Thymus (tissue), 11 donors: ENCODE results near the gene HSBP1. TPM values are rescaled to one million over a fixed set of nuclear protein-coding genes. Genes with fewer than 3 reads are reported as not detected.

Source experiments
- DNase-seq, 9 donors: peaks; one replicate each; pipeline ENCODE4 v3.0.0-alpha.2; 2013; ENCODE audit warnings: low spot score in 9 of 9, low read depth in 6 of 9, missing footprints in 1 of 9
- H3K27ac ChIP-seq, 2 donors: one replicate each; pipeline ENCODE4 v1.5.1; 2013; ENCODE audit warnings: control low read depth in 1 of 2, low read depth in 1 of 2, low read length in 1 of 2, mild to moderate bottlenecking in 1 of 2, moderate library complexity in 1 of 2
- H3K27me3 ChIP-seq, 2 donors: one replicate each; pipeline ENCODE4 v1.5.1; 2013; ENCODE audit warnings: low read length in 1 of 2; ENCODE audit not compliant: control insufficient read depth in 2 of 2, insufficient read depth in 1 of 2
- H3K36me3 ChIP-seq, 2 donors: one replicate each; pipeline ENCODE4 v1.5.1; 2013; ENCODE audit warnings: low read length in 1 of 2, mild to moderate bottlenecking in 1 of 2, moderate library complexity in 1 of 2; ENCODE audit not compliant: control insufficient read depth in 2 of 2, insufficient read depth in 2 of 2
- H3K4me1 ChIP-seq, 2 donors: one replicate each; pipeline ENCODE4 v1.5.1; 2013; ENCODE audit warnings: low read length in 2 of 2; ENCODE audit not compliant: control insufficient read depth in 2 of 2, insufficient read depth in 2 of 2
- H3K4me3 ChIP-seq, 2 donors: one replicate each; pipeline ENCODE4 v1.5.1; 2013; ENCODE audit warnings: low read length in 2 of 2, control low read depth in 1 of 2, mild to moderate bottlenecking in 1 of 2
- H3K9me3 ChIP-seq, 2 donors: one replicate each; pipeline ENCODE4 v1.5.1; 2013; ENCODE audit warnings: low read length in 1 of 2, mild to moderate bottlenecking in 1 of 2; ENCODE audit not compliant: control insufficient read depth in 2 of 2, insufficient read depth in 1 of 2
- WGBS: extraction: QIAGEN DNeasy Blood & Tissue Kit; methylation state at CpG from one replicate; pipeline ENCODE4 v1.1.7; 2013; 5-methylcytosine and 5-hydroxymethylcytosine counted together
- polyA plus RNA-seq: library from polyadenylated mRNA; stranded (reverse); fragments of 200-250 nt; gene quantifications from one replicate; pipeline ENCODE4 v1.2.3, GENCODE V29; 2013
- total RNA-seq: library from RNA; stranded (reverse); fragments of 120-200 nt; gene quantifications from one replicate; pipeline ENCODE4 v1.2.4, GENCODE V29; 2013
- donor health status: healthy.

The HSBP1 gene
- total and polyA plus RNA-seq, 2 donors = 69.0 to 78.7 TPM

DNA sequence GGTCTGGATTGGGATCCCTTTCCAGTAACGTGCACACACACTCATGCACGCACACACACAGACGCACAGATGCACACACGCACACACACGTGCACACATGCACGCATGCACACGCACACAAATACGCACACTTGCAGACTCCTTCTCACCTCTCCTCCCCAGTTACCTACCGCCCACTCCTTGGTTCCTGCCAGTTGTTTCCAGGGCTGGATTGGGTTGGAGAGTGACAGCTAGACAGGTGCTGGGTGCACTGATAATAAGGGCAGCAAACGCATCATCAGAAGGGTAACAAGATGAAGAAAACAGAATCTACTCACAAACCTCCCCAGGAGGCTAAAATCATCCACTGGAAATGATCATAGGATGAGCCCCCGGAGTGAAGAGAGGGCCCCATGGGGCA is 45.0 kb downstream of the HSBP1 start:
- no peaks in the 10 kb centered on the region for H3K27me3 ChIP-seq
- no peaks in the 10 kb centered on the region for H3K4me1 ChIP-seq
- H3K4me3 ChIP-seq = no peak overlapping the region
- 96% methylated on average over 11 of the region's 11 CpGs for WGBS
- no peak overlapping the region for H3K27ac ChIP-seq
- H3K9me3 ChIP-seq = no peaks in the 10 kb centered on the region
- no peaks in the 10 kb centered on the region for H3K36me3 ChIP-seq
- DNase-seq = no peak

DNA sequence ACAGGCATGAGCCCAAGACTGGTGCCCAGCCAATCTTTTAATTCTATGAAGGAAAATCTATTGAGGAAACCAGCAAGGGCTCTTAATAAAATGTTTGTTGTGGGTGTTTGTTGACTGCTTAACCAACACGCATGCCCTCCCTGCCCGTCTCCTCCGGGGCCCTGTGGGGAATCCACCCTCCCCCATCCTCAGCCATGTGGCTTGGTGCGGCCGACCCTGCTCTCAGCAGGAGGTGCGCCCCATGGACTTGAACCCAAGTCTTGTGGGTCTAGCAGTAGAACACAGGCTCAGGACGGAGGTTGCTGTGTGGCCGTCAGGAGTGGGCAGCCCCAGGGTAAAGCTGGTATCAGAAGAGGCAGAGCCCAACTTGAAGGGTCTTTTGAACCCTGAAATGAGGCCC is 46.1 kb downstream of the HSBP1 start:
- 98% methylated on average over 8 of the region's 8 CpGs for WGBS
- H3K27ac ChIP-seq = no peak overlapping the region
- no peaks in the 10 kb centered on the region for H3K27me3 ChIP-seq
- H3K4me1 ChIP-seq = no peaks in the 10 kb centered on the region
- DNase-seq = no peak
- no peak overlapping the region for H3K4me3 ChIP-seq
- H3K36me3 ChIP-seq = no peaks in the 10 kb centered on the region
- H3K9me3 ChIP-seq = no peaks in the 10 kb centered on the region

DNA sequence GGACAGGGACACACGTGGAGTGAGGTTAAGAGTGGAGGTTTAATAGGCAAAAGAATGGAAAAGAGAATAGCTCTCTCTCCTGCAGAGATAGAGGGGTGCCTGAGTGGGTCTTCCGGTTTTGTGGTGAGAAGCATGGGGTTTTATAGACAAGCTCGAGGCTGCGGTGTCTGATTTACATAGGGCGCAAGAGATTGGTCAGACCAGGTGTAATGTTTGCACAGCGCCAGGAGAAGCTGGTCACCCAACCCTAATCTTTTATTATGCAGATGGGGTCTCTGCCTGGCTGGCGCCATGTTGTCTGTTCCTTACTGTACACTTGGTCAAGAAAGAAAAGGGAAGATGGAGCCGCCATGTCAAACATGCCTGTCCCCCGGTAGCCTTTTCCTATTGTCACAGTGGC is 46.6 kb downstream of the HSBP1 start:
- H3K9me3 ChIP-seq = no peaks in the 10 kb centered on the region
- no peak for DNase-seq
- H3K4me1 ChIP-seq = no peaks in the 10 kb centered on the region
- H3K4me3 ChIP-seq = no peak overlapping the region
- H3K36me3 ChIP-seq = no peaks in the 10 kb centered on the region
- H3K27ac ChIP-seq = no peak overlapping the region
- no peaks in the 10 kb centered on the region for H3K27me3 ChIP-seq
- 93% methylated on average over 9 of the region's 9 CpGs for WGBS

DNA sequence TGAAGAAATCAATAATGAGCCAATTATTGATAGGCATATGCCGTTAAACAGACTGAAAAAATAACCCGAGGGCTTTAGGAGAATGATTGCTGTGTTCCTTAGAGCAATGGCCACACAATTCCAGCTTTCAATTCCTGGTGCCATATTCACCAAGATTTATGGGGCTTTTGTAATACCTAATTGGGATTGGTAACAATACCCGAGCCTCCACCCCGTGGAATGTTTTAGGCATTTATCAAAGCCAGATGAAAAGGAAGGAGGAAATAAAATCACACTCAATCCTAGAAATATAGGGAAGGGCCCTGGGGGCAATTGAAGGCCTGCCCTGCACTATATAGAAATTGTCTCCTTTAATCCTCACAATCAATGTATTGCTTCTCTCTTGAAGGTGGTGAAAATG is 49.0 kb downstream of the HSBP1 start:
- 88% methylated on average over 4 of the region's 4 CpGs for WGBS
- Histone ChIP-seq H3K27ac (no peak overlapping the region), H3K4me3 (no peak overlapping the region), H3K27me3 (no peaks in the 10 kb centered on the region), H3K36me3 (no peaks in the 10 kb centered on the region), H3K9me3 (no peaks in the 10 kb centered on the region), H3K4me1 (no peaks in the 10 kb centered on the region)
- DNase-seq = no peak

DNA sequence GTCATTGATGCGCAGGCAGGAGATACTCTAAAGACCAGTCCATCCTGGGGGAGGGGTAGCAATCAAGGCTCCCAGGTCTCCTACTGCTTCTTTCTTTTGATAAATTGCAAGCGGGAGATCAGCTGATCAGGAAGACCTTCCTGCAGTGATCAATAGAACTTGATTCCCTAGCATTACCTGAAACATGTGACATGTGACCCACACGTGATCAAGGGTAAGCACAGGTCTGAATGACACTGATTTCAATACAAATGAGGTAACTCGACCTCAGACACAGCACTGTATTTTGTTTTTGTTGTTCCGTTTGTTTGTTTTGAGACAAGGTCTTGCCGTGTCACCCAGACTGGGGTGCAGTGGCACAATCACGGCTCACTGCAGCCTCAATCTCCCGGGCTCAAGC is 51.5 kb downstream of the HSBP1 start:
- no peak overlapping the region for H3K4me3 ChIP-seq
- no peaks in the 10 kb centered on the region for H3K36me3 ChIP-seq
- no peak for DNase-seq
- no peaks in the 10 kb centered on the region for H3K27me3 ChIP-seq
- no peak overlapping the region for H3K27ac ChIP-seq
- H3K9me3 ChIP-seq = no peaks in the 10 kb centered on the region
- H3K4me1 ChIP-seq = no peaks in the 10 kb centered on the region
- 94% methylated on average over 8 of the region's 8 CpGs for WGBS

DNA sequence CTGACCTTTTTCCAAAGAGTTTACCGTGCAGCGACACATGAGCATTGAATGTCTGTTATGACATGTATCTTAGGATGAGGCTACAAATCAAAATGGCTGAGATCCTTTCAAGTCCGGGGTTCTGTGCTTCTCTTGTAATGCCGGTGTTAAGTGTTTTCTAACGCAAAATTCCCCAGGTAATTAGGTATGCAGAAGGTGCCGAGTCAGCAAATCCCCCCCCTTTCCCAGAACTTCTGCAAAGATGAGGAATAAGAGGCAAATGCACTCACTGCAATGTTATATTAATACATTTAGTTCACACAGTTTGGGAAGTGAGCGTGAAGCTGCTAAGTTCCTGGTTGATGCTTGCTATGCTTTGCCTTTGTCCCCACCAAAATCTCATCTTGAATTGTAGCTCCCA is 54.9 kb downstream of the HSBP1 start:
- Histone ChIP-seq H3K36me3 (no peaks in the 10 kb centered on the region), H3K9me3 (no peaks in the 10 kb centered on the region), H3K27me3 (no peaks in the 10 kb centered on the region), H3K27ac (no peak overlapping the region), H3K4me1 (no peaks in the 10 kb centered on the region), H3K4me3 (no peak overlapping the region)
- DNase-seq = no peak
- WGBS = 96% methylated on average over 7 of the region's 7 CpGs

DNA sequence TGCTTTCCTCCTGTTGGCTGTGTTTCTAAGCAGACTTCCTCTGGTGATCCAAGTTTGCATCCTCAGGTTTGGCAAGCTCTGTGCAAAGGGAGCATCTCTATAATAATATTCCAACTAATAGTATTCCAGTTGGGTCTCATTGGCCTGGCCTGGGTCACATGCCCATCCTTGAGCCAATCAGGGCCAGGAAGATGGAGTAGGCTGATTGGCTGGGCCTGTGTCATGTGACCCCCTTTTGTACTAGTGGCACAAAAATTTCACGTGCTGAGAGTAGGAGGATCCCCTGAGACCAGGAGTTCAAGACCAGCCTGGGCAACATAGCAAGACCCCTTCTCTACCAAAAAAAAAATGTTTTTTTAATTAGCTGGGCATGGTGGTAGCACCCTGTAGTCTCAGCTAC is 55.9 kb downstream of the HSBP1 start:
- H3K9me3 ChIP-seq = no peaks in the 10 kb centered on the region
- no peaks in the 10 kb centered on the region for H3K36me3 ChIP-seq
- DNase-seq = no peak
- H3K4me1 ChIP-seq = no peaks in the 10 kb centered on the region
- WGBS = 96% methylated on average over 1 of the region's 1 CpG
- no peak overlapping the region for H3K27ac ChIP-seq
- no peaks in the 10 kb centered on the region for H3K27me3 ChIP-seq
- H3K4me3 ChIP-seq = no peak overlapping the region

Other genes with a start within 250 kb of the HSBP1 start
- 1.8 TPM for gene MLYCD, start 91.1 kb downstream of the HSBP1 start, total RNA-seq
- gene MLYCD, start 91.1 kb downstream of the HSBP1 start, polyA plus RNA-seq = 3.5 TPM
- 0.42 TPM for gene OSGIN1, start 145.3 kb downstream of the HSBP1 start, total RNA-seq
- 3.8 TPM for gene OSGIN1, start 145.3 kb downstream of the HSBP1 start, polyA plus RNA-seq
- 0.19 TPM for gene NECAB2, start 160.3 kb downstream of the HSBP1 start, total RNA-seq
- 0.75 TPM for gene NECAB2, start 160.3 kb downstream of the HSBP1 start, polyA plus RNA-seq
- 0.57 TPM for gene SLC38A8, start 234.8 kb downstream of the HSBP1 start, total RNA-seq
- gene SLC38A8, start 234.8 kb downstream of the HSBP1 start, polyA plus RNA-seq = 0.66 TPM